HG03457 (cell line): ENCODE results near the gene TMEM272.
"Not testable (repeated sequence)": the region's sequence is repeated elsewhere in the genome, so short reads cannot be mapped to it uniquely, and the experiment has no call there.

Experiments
- ATAC-seq: cut with Tn5 transposase; IDR thresholded peaks from one replicate; pipeline ENCODE4 v1.9.1; 2021; ENCODE audit warnings: moderate number of reproducible peaks; ENCODE audit not compliant: unreplicated experiment

TMEM272 gene

DNA sequence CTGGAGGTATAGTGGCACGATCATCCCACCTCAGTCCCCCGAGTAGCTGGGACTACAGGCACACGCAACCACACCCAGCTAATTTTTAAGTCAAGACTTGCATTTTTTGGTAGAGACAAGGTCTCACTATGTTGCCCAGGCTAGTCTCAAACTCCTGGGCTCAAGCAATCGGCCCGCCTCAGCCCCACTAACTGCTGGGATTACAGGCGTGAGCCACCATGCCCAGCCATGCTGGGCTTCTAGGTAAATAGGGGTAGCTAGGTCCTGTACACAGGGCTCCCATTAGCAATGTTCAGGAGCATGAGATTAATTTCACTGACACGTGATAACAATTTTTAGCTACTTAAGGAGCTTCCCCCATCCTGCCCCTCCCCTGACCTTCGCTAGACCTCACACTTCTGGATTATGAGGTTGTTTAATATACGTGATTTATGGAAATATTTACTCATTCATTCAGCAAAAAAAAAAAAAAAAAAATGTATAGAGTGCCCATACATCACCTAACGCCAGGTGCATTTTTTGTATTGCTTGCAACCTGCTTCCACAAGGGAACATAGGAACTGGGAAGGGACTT lies 19.2 kb downstream of the TMEM272 start:
- no peak for ATAC-seq

- no peak for ATAC-seq
These were observed 19.8 kb downstream of the TMEM272 start for GRCh38 chr13:51825165-51825592.

GRCh38 chr13:51824712-51825111 lies 20.3 kb downstream of the TMEM272 start:
- not testable (repeated sequence) for ATAC-seq

GRCh38 chr13:51823863-51824262 lies 21.1 kb downstream of the TMEM272 start:
- no peak for ATAC-seq

DNA sequence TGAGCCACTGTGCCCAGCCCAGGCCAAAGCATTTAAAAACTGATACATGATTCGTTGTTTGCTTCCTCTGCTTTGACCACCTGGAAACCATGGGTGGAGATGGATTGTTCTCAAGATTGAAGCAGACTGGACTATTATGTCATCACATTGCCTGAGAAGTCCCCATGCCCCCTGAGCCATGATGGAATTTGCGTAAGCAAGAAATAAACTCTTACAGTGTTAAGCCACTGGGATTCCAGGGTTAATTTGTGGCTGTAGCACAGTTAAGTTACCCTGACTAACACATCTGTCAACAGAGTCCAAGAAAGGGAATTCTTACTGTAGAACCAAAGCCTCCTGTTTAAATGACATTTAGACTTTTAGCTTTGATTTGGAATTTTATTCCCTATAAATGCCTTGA lies 21.6 kb downstream of the TMEM272 start:
- no peak for ATAC-seq

- no peak for ATAC-seq
These were observed 22.7 kb downstream of the TMEM272 start for GRCh38 chr13:51822106-51822815.

DNA sequence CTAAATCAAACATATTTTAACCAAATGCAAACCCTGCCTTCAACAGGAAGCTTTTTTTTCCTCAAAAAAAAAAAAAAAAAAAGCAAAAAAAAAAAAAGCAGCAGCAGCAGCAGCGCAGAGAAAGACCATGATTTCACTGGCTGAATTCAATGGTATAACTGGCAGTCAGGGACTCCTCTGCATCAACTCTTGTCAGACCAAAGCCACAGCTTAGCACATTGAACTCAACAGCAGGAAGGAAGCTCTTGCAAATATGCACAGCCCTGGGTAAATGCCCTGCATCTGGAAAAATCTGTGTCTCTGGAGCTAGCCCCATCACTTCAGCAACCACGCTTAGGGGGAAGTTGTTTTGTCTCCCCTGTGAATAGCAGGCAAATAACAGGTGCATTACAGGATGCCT lies 23.4 kb downstream of the TMEM272 start:
- ATAC-seq = no peak

GRCh38 chr13:51820016-51820597 lies 24.9 kb downstream of the TMEM272 start:
- no peak for ATAC-seq

- ATAC-seq = no peak
These were observed 25.4 kb downstream of the TMEM272 start for GRCh38 chr13:51819544-51819943.

- ATAC-seq = no peak
These were observed 26.0 kb downstream of the TMEM272 start for GRCh38 chr13:51818781-51819511.

DNA sequence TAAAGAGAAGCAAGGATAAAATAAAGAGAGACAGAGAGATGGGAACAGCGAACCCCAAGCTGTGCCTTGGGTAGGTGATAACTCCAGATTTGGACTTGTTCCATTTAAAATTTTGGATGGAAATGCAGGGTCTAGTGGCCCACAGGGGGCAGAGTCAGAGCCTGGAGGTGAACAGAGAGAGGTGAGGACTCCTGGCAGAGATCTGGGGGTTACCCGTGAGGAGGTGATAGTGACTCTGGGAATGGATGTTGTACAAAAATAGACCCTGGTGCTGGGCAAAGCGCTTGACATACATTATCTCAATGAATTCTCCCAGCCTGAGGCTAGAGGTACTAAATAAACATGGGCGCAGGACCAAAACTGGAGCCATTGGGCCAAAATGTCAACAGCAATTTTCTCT lies 26.7 kb downstream of the TMEM272 start:
- no peak for ATAC-seq

GRCh38 chr13:51817717-51818116 lies 27.3 kb downstream of the TMEM272 start:
- ATAC-seq = no peak

DNA sequence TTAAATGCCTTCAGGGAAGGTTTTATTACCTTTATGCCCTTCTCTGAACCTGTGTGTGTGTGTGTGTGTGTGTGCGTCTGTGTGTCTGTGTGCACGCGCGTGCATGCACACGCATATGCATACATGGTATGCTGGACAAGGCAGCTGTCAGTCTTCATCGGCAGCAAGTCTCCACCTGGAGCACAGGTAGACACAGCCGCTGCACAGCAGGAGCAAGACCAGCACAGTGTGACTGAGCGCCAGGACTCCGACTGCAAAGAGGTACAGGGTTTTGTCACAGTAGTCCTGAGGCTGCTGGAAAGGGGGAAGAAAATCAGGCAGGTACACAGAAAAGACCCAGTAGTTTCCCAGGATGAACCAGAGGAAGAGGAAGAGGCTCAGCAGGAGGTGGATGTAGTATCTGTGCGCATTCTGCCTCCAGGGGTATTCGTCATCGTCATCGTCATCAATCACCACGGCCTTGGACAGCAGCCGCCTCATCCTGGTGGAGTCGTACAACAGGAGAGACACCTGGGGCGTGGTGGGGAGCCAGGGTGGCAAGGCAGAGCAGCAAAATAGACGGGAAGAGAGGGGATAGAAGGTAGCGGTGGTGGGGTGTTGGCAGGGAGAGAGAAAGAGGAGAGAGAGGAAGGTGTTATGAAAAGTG lies 28.2 kb downstream of the TMEM272 start:
- ATAC-seq = no peak

DNA sequence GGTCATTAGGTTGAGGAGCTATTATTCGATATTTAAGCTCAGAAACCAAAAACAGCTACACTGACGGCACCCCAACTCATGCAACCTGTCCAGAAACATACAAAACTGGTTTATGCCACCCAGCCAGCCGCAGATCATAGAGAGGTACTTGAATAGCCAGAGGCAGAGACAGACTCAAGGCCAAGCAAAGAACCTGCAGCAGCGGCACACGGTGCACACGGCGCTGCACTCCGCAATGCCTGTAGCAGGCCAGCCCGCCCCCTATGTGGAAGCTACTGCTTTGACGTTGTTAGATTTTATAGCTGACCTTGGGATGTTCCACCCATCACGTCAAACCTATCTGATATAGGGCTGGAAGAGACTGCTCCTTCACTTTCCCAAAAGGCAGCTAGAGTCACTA lies 29.1 kb downstream of the TMEM272 start:
- ATAC-seq = no peak

DNA sequence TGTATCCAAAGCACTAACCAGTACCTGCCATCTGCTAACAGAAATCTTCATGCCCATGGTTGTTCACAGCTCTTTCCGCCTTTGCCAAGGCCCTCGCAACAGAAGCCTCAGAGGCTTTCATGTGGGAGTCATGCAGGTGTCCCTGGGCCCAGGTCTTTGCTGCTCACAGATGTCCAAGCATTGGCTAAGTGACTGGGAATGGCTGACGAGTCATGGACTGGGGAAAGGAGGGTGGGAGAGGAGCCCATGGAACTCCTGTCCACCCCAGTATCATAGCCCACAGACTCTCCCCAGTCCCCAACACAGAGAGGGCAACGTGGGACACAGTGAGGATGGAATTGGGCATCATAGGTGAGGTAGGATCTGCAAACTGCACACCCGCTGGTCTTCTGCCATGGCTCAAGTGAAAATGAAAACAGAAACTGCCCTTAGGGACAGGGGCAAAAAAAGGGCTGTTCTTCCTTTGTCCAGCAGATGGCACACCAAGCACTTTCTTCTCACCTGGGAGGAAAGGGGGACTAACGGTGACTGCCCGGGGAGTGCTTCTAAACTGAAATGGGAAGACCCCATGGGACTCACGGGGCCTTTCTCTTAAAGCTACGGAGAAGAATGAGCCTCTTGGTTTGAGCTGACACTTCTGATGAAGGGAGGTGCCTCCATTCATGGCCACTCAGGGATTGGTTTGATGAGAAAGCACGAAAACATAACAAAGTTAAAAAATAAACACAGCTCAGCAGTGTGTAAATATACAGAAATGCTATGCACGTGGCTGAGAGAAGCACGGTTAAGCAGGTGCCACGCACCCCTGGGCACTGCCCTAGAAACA lies 29.9 kb downstream of the TMEM272 start:
- ATAC-seq = peak; percentile 51

- ATAC-seq = no peak
These were observed 30.9 kb downstream of the TMEM272 start for GRCh38 chr13:51814071-51814470.

DNA sequence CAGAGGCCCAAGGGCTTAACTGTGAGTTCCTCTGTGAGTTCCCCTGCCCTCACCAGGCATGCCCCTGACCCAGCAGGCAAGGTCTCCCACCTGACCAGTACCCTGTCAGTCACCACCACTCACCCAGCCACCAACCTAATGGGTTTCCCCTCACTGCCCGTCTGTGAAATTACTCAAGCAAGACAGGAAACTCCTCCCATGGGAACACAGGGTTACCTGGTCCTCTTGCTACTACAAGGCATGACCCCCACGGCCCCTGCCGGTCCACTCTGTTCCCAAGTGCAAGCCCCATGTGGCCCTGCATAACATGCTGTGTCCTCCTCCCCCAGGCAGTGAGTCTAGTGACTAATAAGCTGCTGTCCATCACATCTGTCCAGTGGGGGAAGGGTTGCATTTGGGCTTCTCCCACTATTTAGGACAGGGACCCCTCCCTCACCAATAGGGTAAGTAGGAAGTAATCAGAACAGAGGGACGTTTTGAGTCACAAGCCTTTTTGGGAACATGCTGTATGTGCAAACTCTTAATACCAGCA lies 33.0 kb downstream of the TMEM272 start:
- ATAC-seq = no peak

GRCh38 chr13:51811046-51811445 lies 33.9 kb downstream of the TMEM272 start:
- no peak for ATAC-seq

- ATAC-seq = no peak
These were observed 36.2 kb downstream of the TMEM272 start for GRCh38 chr13:51808811-51809210.

- no peak for ATAC-seq
These were observed 37.9 kb downstream of the TMEM272 start for GRCh38 chr13:51807041-51807440.
